Gastrocnemius medialis (tissue), 4 donors: Measurements from ENCODE around the gene GALNT13.

Experiments
- CTCF ChIP-seq, 5 experiments: fragments of 450-650 bp in 3 of 5; fragments of 200-600 bp in 2 of 5; sonication (generic) in 2 of 5; IDR thresholded peaks in 4 of 5; conservative IDR thresholded peaks in 1 of 5; 1 replicate in 4 of 5; 2 replicates in 1 of 5; pipeline ENCODE4 v1.5.1; 2016 to 2019; ENCODE audit warnings: antibody characterized with exemption in 5 of 5, mild to moderate bottlenecking in 3 of 5, moderate library complexity in 3 of 5
- POLR2A ChIP-seq, 2 donors: fragments of 450-650 bp; IDR thresholded peaks; one replicate each; pipeline ENCODE4 v1.6.1; 2017; ENCODE audit warnings: antibody characterized with exemption in 2 of 2, mild to moderate bottlenecking in 2 of 2, moderate library complexity in 2 of 2

- no peak for TF ChIP-seq POLR2A (IDR thresholded peaks at IDR 0.05)
- no peak for TF ChIP-seq CTCF (IDR thresholded peaks at IDR 0.05 in 4 of 5, conservative IDR thresholded peaks at IDR 0.05 in 1 of 5)
Measured at GRCh38 chr2:154370873-154371272, 499.2 kb downstream of the GALNT13 start.
